GM19372 (cell line): ENCODE data around the gene TRMT44.

ENCODE experiments used
- ATAC-seq: cut with Tn5 transposase; IDR thresholded peaks from one replicate; pipeline ENCODE4 v1.9.1; 2021; ENCODE audit warnings: mild to moderate bottlenecking, low read depth, moderate library complexity; ENCODE audit not compliant: unreplicated experiment

TRMT44 gene

DNA sequence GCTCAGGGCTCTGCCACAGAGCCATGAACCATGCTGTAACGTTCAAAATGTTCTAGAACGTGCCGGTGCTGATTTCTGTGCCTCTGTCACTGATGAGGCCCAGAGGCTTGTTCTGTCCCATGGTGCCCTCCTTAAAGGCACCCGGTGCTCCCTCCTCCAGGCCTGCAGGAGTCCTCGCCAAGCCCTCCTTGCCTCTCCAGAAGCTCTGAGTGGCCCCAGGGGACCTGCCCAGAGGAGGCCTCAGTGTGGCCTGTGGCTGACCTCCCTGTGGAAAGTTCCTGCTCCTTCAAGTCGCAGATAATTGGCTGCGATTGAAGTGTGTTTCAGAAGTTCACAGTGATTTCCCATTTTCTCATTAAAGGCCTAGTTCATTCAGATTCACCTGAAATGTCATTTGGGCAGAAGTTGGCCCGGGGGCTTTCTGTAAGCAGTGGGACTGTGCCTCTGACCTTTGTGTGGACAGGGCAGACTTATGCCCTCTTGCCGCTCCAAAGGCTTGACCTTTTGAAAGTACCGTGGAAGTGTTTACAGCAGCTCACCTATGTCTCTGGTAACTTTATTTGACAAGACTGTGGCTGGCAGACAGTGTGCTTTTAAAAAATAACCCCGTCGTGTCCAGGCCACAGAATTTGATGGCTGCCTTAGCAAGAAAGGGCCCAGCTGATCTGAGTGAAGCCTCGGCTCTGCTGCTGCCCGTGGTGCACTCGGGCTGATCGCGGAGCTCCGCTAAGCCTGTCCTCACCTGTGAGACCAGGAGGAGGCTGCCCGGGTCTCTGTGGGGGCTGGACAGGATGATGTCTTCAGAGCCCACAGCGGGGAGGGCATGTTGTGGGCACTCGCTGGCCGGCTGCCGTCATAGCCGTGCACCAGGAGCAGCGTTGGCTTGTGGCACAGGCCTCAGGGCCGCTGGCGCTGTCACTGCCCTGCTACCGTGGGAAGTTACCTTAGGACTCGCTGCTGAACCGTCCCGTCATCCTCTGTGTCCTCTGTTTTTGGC, 25.3 kb downstream of the TRMT44 start:
- no peak for ATAC-seq

DNA sequence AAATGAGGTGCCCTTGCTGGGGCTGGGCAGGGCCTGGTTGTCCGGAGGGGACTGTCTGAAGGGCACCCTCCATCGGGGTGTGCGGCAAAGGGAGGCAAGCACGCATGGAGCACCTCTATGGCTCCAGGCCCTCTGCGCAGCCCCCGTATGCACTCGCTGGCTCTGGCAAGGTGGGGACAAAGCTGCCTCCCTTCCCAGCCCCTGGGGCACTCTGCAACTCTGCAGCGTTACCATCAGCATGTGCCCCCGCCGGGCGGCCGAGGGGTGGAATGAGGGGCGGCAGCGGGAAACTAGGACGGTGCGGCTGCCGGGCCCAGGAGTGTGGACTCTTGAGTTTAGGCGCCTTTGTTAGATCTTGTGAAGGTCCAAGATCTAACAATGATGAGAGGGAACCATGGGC, 26.4 kb downstream of the TRMT44 start:
- ATAC-seq: no peak

DNA sequence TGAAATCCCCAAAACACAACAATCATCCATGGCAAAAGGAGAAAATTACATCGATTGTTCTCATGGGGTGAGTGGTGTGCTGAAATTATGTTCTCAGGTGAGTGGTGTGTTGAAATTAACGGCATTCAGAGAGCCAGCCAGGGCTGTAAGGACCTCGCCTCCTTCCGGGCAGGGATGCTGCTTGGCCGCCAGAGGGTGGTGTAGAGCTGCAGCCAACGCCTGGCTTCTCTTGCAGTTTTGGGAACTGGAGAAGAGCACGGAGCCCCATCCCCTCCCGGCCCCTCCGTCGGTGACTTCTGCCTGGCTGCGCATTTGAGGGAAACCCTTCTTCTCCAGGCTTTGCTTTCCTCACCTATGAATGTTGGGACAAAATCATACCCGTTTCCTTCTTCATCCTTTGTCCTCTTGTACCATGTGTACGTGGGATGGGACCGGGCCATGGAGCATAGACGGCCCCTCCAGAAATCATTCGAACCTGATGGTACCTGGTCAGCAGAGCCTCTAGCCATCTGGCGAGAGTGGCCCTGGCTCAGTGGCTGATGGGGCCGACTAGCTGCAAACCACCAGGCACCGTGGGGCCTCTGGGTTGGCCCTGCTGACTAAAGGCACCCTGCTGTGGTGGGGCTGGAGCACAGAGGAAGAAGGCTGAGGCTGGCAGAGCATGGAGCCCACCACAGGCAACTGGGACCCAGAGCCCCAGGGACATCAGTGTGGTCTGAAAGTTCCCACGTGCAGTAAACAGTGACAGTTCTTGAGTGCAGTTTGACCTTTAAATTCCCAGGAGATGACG, 28.4 kb downstream of the TRMT44 start:
- no peak for ATAC-seq

DNA sequence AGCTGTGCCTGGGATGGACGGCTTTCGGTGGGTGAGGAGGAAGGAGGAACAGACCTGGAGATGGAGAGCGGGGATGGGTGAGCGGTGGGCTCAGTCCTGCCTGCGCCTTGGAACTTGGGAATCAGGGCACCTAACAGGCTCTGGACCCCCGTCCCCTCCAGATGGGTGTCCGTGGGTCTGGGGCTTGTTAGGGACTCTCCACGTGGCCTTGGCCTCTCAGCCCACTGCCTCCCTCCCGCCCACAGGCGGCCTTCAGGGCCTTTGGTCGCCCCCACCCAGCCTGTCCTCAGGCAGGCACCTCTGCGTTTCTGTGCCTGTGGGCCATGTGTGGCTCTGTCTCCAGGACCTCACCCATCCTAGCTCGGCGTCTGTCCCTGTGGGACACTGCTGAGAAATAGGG, 29.0 kb downstream of the TRMT44 start:
- ATAC-seq: no peak

GRCh38 chr4:8470451-8471024, 30.0 kb downstream of the TRMT44 start:
- no peak for ATAC-seq

GRCh38 chr4:8471211-8471875, 30.8 kb downstream of the TRMT44 start:
- ATAC-seq: no peak

GRCh38 chr4:8472158-8472688, 31.6 kb downstream of the TRMT44 start:
- ATAC-seq: no peak

DNA sequence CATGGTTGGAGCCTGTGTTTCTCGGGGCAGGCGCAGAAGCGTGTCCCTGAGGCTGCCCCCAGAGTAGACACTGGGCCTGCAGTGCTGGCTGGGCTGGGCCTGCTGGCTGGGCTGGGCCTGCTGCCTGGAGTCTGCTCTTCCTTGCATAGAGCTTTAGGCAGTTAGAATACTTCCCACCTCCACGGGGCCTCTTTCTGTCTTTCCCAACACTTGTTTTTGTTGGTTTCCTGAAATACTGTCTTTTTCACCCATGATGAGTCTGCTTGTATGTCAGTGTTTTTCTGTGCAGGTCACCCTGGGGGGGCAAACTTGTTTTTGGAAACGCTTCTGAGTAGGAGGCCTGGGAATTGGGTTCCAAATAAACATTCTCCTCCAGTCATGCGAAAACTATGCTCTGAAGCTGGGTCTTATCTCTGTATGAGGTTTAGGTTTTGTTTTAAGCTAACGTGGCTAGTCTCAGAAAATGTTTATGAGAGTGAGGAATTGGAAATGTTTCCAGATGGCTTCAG, 32.2 kb downstream of the TRMT44 start:
- no peak for ATAC-seq

- ATAC-seq: no peak
Measured at GRCh38 chr4:8473198-8473919, 32.8 kb downstream of the TRMT44 start.

- ATAC-seq: no peak
Measured at GRCh38 chr4:8473920-8474590, 33.5 kb downstream of the TRMT44 start.

DNA sequence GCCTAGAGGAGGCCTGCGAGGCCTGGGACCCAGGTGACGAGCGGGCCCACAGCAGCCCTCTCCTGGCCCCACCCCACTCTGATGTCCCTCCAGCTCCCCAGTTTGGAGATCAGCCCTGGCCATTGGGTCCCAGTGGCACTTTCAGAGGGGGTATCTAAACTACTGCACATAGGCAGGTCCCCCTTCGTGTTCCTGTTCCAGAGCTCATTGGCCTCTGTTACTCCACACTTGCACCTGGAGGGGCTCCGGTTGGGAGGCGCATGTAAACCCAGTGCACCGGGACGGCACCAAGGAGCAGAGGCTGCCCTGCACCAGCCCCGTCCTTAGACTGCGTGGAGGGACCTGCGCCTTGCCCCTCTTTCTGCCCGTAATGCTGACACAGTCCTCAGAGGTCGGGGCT, 34.3 kb downstream of the TRMT44 start:
- no peak for ATAC-seq

- no peak for ATAC-seq
Measured at GRCh38 chr4:8475751-8476575, 35.4 kb downstream of the TRMT44 start.

- no peak for ATAC-seq
Measured at GRCh38 chr4:8477095-8477635, 36.6 kb downstream of the TRMT44 start.

DNA sequence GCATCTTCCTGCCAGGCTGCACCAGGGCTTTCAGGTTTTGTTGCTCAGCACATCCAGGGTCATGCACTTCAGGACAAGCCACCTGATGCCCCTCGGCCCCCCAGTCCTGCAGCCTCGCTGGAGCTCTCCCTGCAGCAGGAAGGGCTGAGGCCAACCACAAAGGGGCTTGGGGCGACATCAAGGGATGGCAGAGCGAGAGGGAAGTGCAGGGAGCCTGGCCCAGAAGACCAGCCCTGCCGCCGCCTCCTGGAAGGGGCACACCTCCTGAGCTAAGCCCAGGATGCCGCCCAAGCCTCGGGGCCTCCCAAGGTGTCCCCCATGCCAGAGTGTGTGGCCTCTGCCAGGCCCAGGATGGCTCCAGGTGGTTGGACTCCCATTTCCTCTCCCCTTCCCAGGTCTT, 37.1 kb downstream of the TRMT44 start:
- no peak for ATAC-seq

DNA sequence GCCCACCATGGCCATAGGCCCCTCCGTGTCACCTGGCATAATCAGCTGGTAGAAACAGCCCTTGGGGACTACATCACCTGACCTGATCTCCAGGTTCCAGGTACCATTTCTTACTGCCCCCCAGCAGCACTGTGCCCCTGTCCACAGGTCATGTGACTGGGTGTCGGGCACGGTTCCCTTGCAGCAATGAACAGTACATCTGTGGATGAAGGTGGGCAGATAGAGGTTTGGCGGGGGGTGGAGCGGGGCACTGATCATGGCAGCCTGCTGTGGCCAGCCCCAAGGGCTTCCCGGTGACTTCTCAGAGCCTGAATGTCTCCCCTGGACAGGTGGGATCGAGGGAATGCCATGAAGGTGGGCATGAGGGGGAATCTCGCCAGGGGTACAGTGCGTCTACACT, 37.8 kb downstream of the TRMT44 start:
- no peak for ATAC-seq

DNA sequence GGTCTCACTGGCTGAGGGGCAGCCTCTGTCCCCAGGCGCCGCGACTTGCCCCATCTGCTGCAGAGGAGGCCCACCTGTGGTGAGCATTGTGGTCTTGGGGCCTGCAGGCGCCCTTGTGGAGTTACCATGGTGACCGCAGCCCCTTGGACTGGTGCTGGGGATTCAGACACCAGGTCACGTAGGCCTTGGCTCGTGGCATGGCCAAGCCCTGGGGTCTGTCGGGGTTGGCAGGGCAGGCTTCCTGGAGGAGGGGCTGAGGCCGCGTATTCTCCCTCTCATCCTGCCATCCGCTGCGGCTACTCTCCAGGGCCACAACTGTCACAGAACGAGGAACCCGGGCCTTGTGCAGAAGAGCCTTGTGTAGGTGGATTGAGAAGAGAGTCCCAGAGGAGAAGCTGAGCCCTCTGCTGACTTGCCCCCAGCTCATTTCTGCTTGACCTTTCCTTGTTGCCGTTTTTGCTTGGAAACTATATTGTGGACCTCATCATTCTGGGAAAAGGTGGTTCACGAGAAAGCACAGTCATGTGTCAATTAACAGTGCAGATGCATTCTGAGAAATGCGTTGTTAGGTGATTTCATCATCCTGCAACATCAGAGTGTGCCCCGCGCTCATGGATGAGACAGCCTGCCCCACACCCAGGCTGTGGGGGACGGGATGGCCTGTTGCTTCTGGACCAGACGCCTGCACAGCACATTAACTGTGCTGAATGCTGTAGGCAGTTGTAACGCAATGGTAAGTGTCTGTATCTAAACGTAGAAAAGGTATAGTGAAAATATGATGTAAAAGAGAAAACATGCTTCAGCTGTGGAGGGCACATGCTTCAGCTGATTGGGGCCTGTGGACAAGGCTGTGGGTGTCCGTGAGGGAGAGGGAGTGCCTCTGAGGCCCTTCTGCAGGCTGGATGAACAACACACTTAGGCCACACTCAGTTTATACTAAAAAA, 38.5 kb downstream of the TRMT44 start:
- ATAC-seq: no peak

- no peak for ATAC-seq
Measured at GRCh38 chr4:8480221-8480620, 39.6 kb downstream of the TRMT44 start.
